ENCODE results near the gene GCKR. TPM values are rescaled to one million over a fixed set of nuclear protein-coding genes. Genes with fewer than 3 reads are reported as not detected.

The GCKR gene
- total RNA-seq, 1 experiment from 2014 or later, result not detected

DNA sequence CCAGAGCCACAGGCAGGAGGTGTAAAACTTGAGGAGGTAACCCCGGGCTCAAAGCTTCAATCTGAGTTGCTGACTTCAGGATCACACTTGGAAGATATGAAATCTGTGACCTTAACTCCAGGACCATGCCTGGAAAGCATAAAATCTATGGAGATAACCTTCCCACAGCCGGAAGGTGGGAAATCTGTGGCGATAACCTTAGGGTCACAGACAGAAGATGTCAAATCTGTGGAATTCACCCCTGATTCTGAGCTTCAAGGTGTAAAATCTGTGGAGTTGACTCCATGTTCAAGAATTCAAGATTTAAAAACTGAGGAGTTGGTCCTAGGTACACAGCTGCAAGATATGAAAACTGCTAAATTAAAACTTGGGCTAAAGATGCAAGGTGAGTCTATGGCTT, 74.6 kb downstream of the GCKR start (continued):
- TF ChIP-seq, protein P1, sequence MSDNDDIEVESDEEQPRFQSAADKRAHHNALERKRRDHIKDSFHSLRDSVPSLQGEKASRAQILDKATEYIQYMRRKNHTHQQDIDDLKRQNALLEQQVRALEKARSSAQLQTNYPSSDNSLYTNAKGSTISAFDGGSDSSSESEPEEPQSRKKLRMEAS (IDR thresholded peaks at IDR 0.05), result no peak

GRCh38 chr2:27571681-27572080, 75.0 kb downstream of the GCKR start:
- Histone ChIP-seq H3K36me3 (ENCODE audit: control insufficient read depth in 1 of 2, insufficient read depth in 2 of 2, low read length in 2 of 2) (no peaks in the 10 kb centered on the region), H3K9me2 (ENCODE audit: insufficient read depth) (no peaks in the 10 kb centered on the region), H4K20me1 (ENCODE audit: insufficient read depth) (no peaks in the 10 kb centered on the region), H3K79me2 (ENCODE audit: insufficient read depth, low read length) (no peaks in the 10 kb centered on the region), H3K9me3 (ENCODE audit: control insufficient read depth in 1 of 2, insufficient read depth in 1 of 2, low read depth in 1 of 2, low read length in 2 of 2) (no peaks in the 10 kb centered on the region), H3K27me3 (ENCODE audit: insufficient read depth, low read length) (peaks cover 3% of the 10 kb centered on the region; the same call in 1 of the 2 replicates), H2AFZ (ENCODE audit: low read depth, low read length, poor library complexity, severe bottlenecking) (no peak overlapping the region), H3K9ac (ENCODE audit: low read length) (no peak overlapping the region), H3K4me2 (ENCODE audit: low read length) (no peak overlapping the region), H3K4me1 (ENCODE audit: control insufficient read depth in 1 of 2, insufficient read depth in 2 of 2, low read length in 2 of 2) (no peaks in the 10 kb centered on the region), H3K4me3 (replicated peaks in 1 of 2; ENCODE audit: low read depth in 1 of 2, low read length in 2 of 2) (no peak overlapping the region), H3K27ac (ENCODE audit: low read depth, low read length) (no peak overlapping the region)
- no TSS peak for BruUV-seq (replicated peaks)
- ATAC-seq (no peak), DNase-seq (ENCODE audit: low read depth, low spot score) (no peak)
- intact Hi-C loops (cut with micrococcal nuclease), result no loop called here
- CTCF ChIA-PET, result no interaction called here
- POLR2A ChIA-PET, result no interaction called here
- TF ChIP-seq CEBPB (IDR thresholded peaks at IDR 0.05; ENCODE audit: low read depth), result no peak
- no peak for TF ChIP-seq ATF3 (IDR thresholded peaks at IDR 0.05)
- RAD21 ChIA-PET (ENCODE audit: low non-redundant PET in 1 of 2, low total read pairs in 2 of 2, uncharacterized antibody in 2 of 2, unreplicated experiment in 2 of 2), result no interaction called here

GRCh38 chr2:27572439-27572838, 75.8 kb downstream of the GCKR start:
- no peaks in the 10 kb centered on the region for H3K9me2 ChIP-seq (ENCODE audit: insufficient read depth)
- H3K9ac ChIP-seq (ENCODE audit: low read length), result no peak overlapping the region
- DNase-seq (ENCODE audit: low read depth, low spot score), result no peak
- no peak overlapping the region for H3K27ac ChIP-seq (ENCODE audit: low read depth, low read length)
- H3K4me3 ChIP-seq (replicated peaks in 1 of 2; ENCODE audit: low read depth in 1 of 2, low read length in 2 of 2), result no peak overlapping the region
- no peaks in the 10 kb centered on the region for H3K4me1 ChIP-seq (ENCODE audit: control insufficient read depth in 1 of 2, insufficient read depth in 2 of 2, low read length in 2 of 2)
- no peak for ATAC-seq
- TF ChIP-seq SRF (IDR thresholded peaks at IDR 0.05; ENCODE audit: low read depth) (no peak), ELF1 (IDR thresholded peaks at IDR 0.05; ENCODE audit: borderline replicate concordance, low read depth) (no peak), CBX3 (IDR thresholded peaks at IDR 0.05; ENCODE audit: low read depth) (no peak)
- no peaks in the 10 kb centered on the region for H3K27me3 ChIP-seq (ENCODE audit: insufficient read depth, low read length)
- no peak overlapping the region for H3K4me2 ChIP-seq (ENCODE audit: low read length)
- RAD21 ChIA-PET (ENCODE audit: low non-redundant PET in 1 of 2, low total read pairs in 2 of 2, uncharacterized antibody in 2 of 2, unreplicated experiment in 2 of 2), result no interaction called here
- intact Hi-C loops (cut with micrococcal nuclease), result no loop called here
- H2AFZ ChIP-seq (ENCODE audit: low read depth, low read length, poor library complexity, severe bottlenecking), result no peak overlapping the region
- no peaks in the 10 kb centered on the region for H3K79me2 ChIP-seq (ENCODE audit: insufficient read depth, low read length)
- POLR2A ChIA-PET, result no interaction called here
- H3K9me3 ChIP-seq (ENCODE audit: control insufficient read depth in 1 of 2, insufficient read depth in 1 of 2, low read depth in 1 of 2, low read length in 2 of 2), result no peaks in the 10 kb centered on the region
- no TSS peak for BruUV-seq (replicated peaks)
- CTCF ChIA-PET, result no interaction called here
- no peaks in the 10 kb centered on the region for H3K36me3 ChIP-seq (ENCODE audit: control insufficient read depth in 1 of 2, insufficient read depth in 2 of 2, low read length in 2 of 2)
- no peaks in the 10 kb centered on the region for H4K20me1 ChIP-seq (ENCODE audit: insufficient read depth)

All from HCT116 (cell line).